Measurements from ENCODE around the gene PCSK1N.

DNA sequence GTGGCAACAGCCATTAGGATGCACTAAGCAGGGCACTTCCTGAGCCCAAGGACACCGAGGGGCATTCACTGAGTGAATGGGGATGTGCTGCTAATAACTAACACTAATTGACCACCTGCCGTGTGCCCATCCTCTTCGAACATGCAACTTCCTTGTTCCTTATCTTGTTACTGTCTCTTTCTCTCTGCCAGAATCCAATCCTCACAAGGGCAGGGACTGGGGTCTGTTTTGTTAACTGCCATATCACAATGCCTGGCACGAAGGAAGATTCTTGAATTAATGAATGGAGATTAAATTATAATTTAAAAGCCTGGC is 7.8 kb downstream of the PCSK1N start:
- no peak for TF ChIP-seq SUZ12 (IDR thresholded peaks at IDR 0.05; ENCODE audit: extremely low read depth, insufficient read depth, insufficient read length)
- TF ChIP-seq ZNF274 (IDR thresholded peaks at IDR 0.05; ENCODE audit: low read depth, low read length): no peak

Data from NT2/D1 (cell line).